Type B pancreatic cell (in vitro differentiated cells): ENCODE data around the gene RPL15. TPM values are rescaled to one million over a fixed set of nuclear protein-coding genes. Genes with fewer than 3 reads are reported as not detected.

Experiments
- DNase-seq: peaks from one replicate; pipeline ENCODE4 v3.0.0; 2021; ENCODE audit warnings: mixed read lengths; ENCODE audit not compliant: unreplicated experiment; ENCODE audit errors: extremely low spot score
- H3K27ac Mint-ChIP-seq: 2 replicates; pipeline ENCODE4 v1.8.0; 2021; ENCODE audit warnings: mild to moderate bottlenecking, mixed read lengths
- H3K27me3 Mint-ChIP-seq: 2 replicates; pipeline ENCODE4 v1.8.0; 2021; ENCODE audit warnings: mixed read lengths
- H3K36me3 Mint-ChIP-seq: 2 replicates; pipeline ENCODE4 v1.8.0; 2021; ENCODE audit warnings: mixed read lengths
- H3K4me1 Mint-ChIP-seq: one replicate; pipeline ENCODE4 v1.8.0; 2021; ENCODE audit warnings: mixed read lengths; ENCODE audit not compliant: unreplicated experiment
- H3K4me3 Mint-ChIP-seq: 2 replicates; pipeline ENCODE4 v1.8.0; 2021; ENCODE audit warnings: mild to moderate bottlenecking, mixed read lengths
- H3K9me3 Mint-ChIP-seq: 2 replicates; pipeline ENCODE4 v1.8.0; 2021; ENCODE audit warnings: mixed read lengths
- CTCF ChIP-seq: fragments of 200-600 bp; sonication (generic); conservative IDR thresholded peaks from 2 replicates; pipeline ENCODE4 v1.5.0; 2021; ENCODE audit warnings: antibody characterized with exemption, mild to moderate bottlenecking
- total RNA-seq: library from RNA; stranded (reverse); gene quantifications from 2 replicates; pipeline ENCODE4 v1.2.1, GENCODE V29; 2021; ENCODE audit warnings: low replicate concordance

Gene RPL15
- total RNA-seq, 1 donor from 2014 or later: 2,257 TPM

- no peak overlapping the region for H3K4me3 Mint-ChIP-seq
- H3K27me3 Mint-ChIP-seq: no peaks in the 10 kb centered on the region
- H3K4me1 Mint-ChIP-seq: peaks cover 12% of the 10 kb centered on the region
- no peak for TF ChIP-seq CTCF
- peaks cover 53% of the 10 kb centered on the region for H3K36me3 Mint-ChIP-seq
- H3K27ac Mint-ChIP-seq: peak overlapping the region; percentile 76
- DNase-seq: no peak
- H3K9me3 Mint-ChIP-seq: no peaks in the 10 kb centered on the region
These were observed 42.4 kb downstream of the RPL15 start for GRCh38 chr3:23959135-23959900.

- H3K27me3 Mint-ChIP-seq: no peaks in the 10 kb centered on the region
- H3K4me3 Mint-ChIP-seq: no peak overlapping the region
- no peak overlapping the region for H3K27ac Mint-ChIP-seq
- H3K4me1 Mint-ChIP-seq: peaks cover 5% of the 10 kb centered on the region
- TF ChIP-seq CTCF: no peak
- H3K9me3 Mint-ChIP-seq: no peaks in the 10 kb centered on the region
- H3K36me3 Mint-ChIP-seq: peaks cover 49% of the 10 kb centered on the region
- no peak for DNase-seq
These were observed 43.7 kb downstream of the RPL15 start for GRCh38 chr3:23960649-23961048.

GRCh38 chr3:23961066-23961465 lies 44.1 kb downstream of the RPL15 start:
- Mint-ChIP-seq H3K27ac (no peak overlapping the region), H3K4me3 (no peak overlapping the region), H3K36me3 (peaks cover 49% of the 10 kb centered on the region), H3K4me1 (peaks cover 5% of the 10 kb centered on the region), H3K9me3 (no peaks in the 10 kb centered on the region), H3K27me3 (no peaks in the 10 kb centered on the region)
- no peak for TF ChIP-seq CTCF
- DNase-seq: no peak

- Mint-ChIP-seq H3K9me3 (no peaks in the 10 kb centered on the region), H3K36me3 (peaks cover 46% of the 10 kb centered on the region), H3K27me3 (no peaks in the 10 kb centered on the region), H3K27ac (no peak overlapping the region), H3K4me3 (no peak overlapping the region), H3K4me1 (peaks cover 5% of the 10 kb centered on the region)
- no peak for DNase-seq
- TF ChIP-seq CTCF: no peak
These were observed 45.0 kb downstream of the RPL15 start for GRCh38 chr3:23961913-23962312.

GRCh38 chr3:23964537-23965235 lies 47.8 kb downstream of the RPL15 start:
- H3K27me3 Mint-ChIP-seq: no peaks in the 10 kb centered on the region
- DNase-seq: no peak
- TF ChIP-seq CTCF: no peak
- no peaks in the 10 kb centered on the region for H3K4me1 Mint-ChIP-seq
- no peaks in the 10 kb centered on the region for H3K9me3 Mint-ChIP-seq
- H3K36me3 Mint-ChIP-seq: peaks cover 50% of the 10 kb centered on the region
- no peak overlapping the region for H3K27ac Mint-ChIP-seq
- H3K4me3 Mint-ChIP-seq: no peak overlapping the region
